Activated CD8-positive, alpha-beta T cell treated with anti-CD3 and anti-CD28 coated beads for 36 hours (primary cell): ENCODE measurements around the gene SORL1. TPM values are rescaled to one million over a fixed set of nuclear protein-coding genes. Genes with fewer than 3 reads are reported as not detected.

ENCODE experiments used
- ATAC-seq: fragments of 200-7000 bp; cut with Tn5 transposase; one replicate; pipeline ENCODE4 v1.10.0; 2021; ENCODE audit warnings: mild to moderate bottlenecking, moderate library complexity
- CTCF ChIA-PET: fragments of 350-600 bp; sonication (Branson Sonifier 250); formaldehyde crosslinking; loops from one replicate; lab custom pipeline; 2021; ENCODE audit warnings: antibody characterized with exemption; lab: Charles Lee
- POLR2A ChIA-PET: fragments of 350-600 bp; sonication (Branson Sonifier 250); formaldehyde crosslinking; loops from one replicate; lab custom pipeline; 2021; ENCODE audit warnings: antibody characterized with exemption; lab: Charles Lee
- DNase-seq: peaks from one replicate; pipeline ENCODE4 v3.0.0-alpha.2; 2020
- H3K27ac Mint-ChIP-seq: one replicate; pipeline ENCODE4 v1.8.0; 2021; ENCODE audit warnings: mild to moderate bottlenecking, mixed read lengths
- H3K27me3 Mint-ChIP-seq: one replicate; pipeline ENCODE4 v1.8.0; 2021; ENCODE audit warnings: mixed read lengths
- H3K36me3 Mint-ChIP-seq: one replicate; pipeline ENCODE4 v1.8.0; 2021; ENCODE audit warnings: low read depth, mixed read lengths
- H3K4me1 Mint-ChIP-seq: one replicate; pipeline ENCODE4 v1.8.0; 2021; ENCODE audit warnings: low read depth, mixed read lengths
- H3K4me3 Mint-ChIP-seq: one replicate; pipeline ENCODE4 v1.8.0; 2021; ENCODE audit warnings: mild to moderate bottlenecking, moderate library complexity, mixed read lengths
- H3K9me3 Mint-ChIP-seq: one replicate; pipeline ENCODE4 v1.8.0; 2021; ENCODE audit warnings: mixed read lengths
- CTCF ChIP-seq: fragments of 200-600 bp; IDR thresholded peaks from one replicate; pipeline ENCODE4 v1.8.0; 2022; ENCODE audit warnings: antibody characterized with exemption, mild to moderate bottlenecking
- intact Hi-C: fragments of 100-400 bp; cut with micrococcal nuclease; formaldehyde crosslinking; loops from one replicate; pipeline ENCODE4 v1.10.0; 2022
- total RNA-seq, 2 experiments: library from RNA; stranded (reverse); gene quantifications; one replicate each; pipeline ENCODE4 v1.2.3, GENCODE V29; 2021

SORL1 gene
- total RNA-seq, 2 experiments from 2014 or later = 61.1 to 64.6 TPM

GRCh38 chr11:121587182-121587581 lies 135.1 kb downstream of the SORL1 start:
- TF ChIP-seq CTCF = no peak

DNA sequence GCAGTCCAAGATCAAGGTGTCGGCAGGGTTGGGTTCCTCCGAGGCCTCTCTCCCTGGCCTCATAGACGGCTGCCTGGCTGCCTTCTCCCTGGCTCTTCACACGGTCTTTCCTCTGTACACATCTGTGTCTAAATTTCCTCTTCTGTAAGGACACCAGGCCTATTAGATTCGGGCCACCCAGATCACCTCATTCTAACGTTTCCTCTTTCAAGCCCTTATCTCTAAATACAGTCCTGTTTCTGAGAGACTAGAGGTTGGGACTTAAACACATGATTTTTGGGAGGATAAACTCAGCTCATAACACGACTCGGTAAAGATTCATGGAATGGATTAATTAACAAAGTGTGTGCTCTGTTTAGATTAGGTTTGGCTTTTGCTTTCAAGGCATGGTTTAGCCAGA lies 136.6 kb downstream of the SORL1 start:
- Mint-ChIP-seq H3K27ac (peak overlapping the region; percentile 82), H3K27me3 (no peaks in the 10 kb centered on the region), H3K4me1 (peaks cover 29% of the 10 kb centered on the region), H3K36me3 (peaks cover 55% of the 10 kb centered on the region), H3K4me3 (no peak overlapping the region), H3K9me3 (no peaks in the 10 kb centered on the region)
- TF ChIP-seq CTCF = no peak
- POLR2A ChIA-PET = interaction anchor here (0.8 kb wide), 1 partner anchor 446 kb away, joined by 3 read pairs; no protein-coding TSS in a partner anchor
- ATAC-seq (no peak), DNase-seq (no peak)
- intact Hi-C loops = no loop called here
- CTCF ChIA-PET = interaction anchor here (1.0 to 4.5 kb wide), 3 partner anchors 10 to 269 kb away, joined by 3 to 24 read pairs (median 9); no protein-coding TSS in a partner anchor

More at GRCh38 chr11:121587182-121587581, 135.1 kb downstream of the SORL1 start:
- Mint-ChIP-seq H3K27me3 (no peaks in the 10 kb centered on the region), H3K4me3 (no peak overlapping the region), H3K9me3 (no peaks in the 10 kb centered on the region), H3K27ac (peak overlapping the region; percentile 24), H3K36me3 (peaks cover 50% of the 10 kb centered on the region), H3K4me1 (peaks cover 38% of the 10 kb centered on the region)
- ChIA-PET CTCF (no interaction called here), POLR2A (no interaction called here)
- ATAC-seq = no peak
- no peak for DNase-seq
- intact Hi-C loops = no loop called here

DNA sequence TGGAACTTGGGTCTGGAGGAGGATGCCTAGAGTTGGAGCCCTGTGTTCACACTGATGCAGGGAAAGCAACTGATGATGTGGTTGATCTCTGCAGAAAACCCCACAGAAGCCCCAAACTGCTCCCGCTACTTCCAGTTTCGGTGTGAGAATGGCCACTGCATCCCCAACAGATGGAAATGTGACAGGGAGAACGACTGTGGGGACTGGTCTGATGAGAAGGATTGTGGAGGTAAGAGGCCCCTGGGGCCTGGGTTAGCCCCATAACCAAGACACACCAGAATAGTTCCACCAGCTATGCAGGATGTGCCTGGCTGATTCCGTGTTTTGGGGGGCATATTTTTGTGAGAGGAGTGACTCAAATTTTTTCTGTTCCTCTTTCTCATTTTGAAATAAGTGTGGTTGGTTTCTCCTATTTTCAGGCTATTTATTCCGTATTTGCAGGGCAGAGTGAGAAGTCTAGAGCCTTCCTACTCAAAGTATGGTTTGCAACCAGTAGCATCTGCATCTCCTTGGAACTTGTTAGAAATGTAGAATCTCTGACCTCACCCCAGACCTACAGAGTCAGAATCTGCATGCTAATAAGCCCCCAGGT lies 137.9 kb downstream of the SORL1 start:
- Mint-ChIP-seq H3K4me1 (peaks cover 25% of the 10 kb centered on the region), H3K4me3 (no peak overlapping the region), H3K36me3 (peaks cover 49% of the 10 kb centered on the region), H3K27me3 (no peaks in the 10 kb centered on the region), H3K27ac (peak overlapping the region; percentile 82), H3K9me3 (no peaks in the 10 kb centered on the region)
- peak; percentile 27 for DNase-seq
- peak; percentile 66 for ATAC-seq
- POLR2A ChIA-PET = no interaction called here
- intact Hi-C loops = loop anchor here (1.0 to 5.0 kb wide), 2 partner anchors 122 to 138 kb away; partner anchors contain the start of genes SORL1 and SORL1-AS1
- no peak for TF ChIP-seq CTCF
- CTCF ChIA-PET = interaction anchor here (1.3 to 4.5 kb wide), 13 partner anchors 12 to 339 kb away, joined by 3 to 24 read pairs (median 8); partner anchors contain the start of genes SORL1 and SORL1-AS1

- no peaks in the 10 kb centered on the region for H3K9me3 Mint-ChIP-seq
- ATAC-seq (peak; percentile 37), DNase-seq (no peak)
- H3K27ac Mint-ChIP-seq = peak overlapping the region; percentile 82
- TF ChIP-seq CTCF = no peak
- H3K4me1 Mint-ChIP-seq = peaks cover 25% of the 10 kb centered on the region
- H3K4me3 Mint-ChIP-seq = no peak overlapping the region
- peaks cover 51% of the 10 kb centered on the region for H3K36me3 Mint-ChIP-seq
- ChIA-PET POLR2A (interaction anchor here (0.9 kb wide), 1 partner anchor 189 kb away, joined by 3 read pairs; no protein-coding TSS in a partner anchor), CTCF (interaction anchor here (0.7 to 4.5 kb wide), 33 partner anchors 9 to 913 kb away, joined by 3 to 24 read pairs (median 4); partner anchors contain the start of genes SC5D, SORL1 and SORL1-AS1)
- H3K27me3 Mint-ChIP-seq = no peaks in the 10 kb centered on the region
- intact Hi-C loops = loop anchor here (1.0 to 5.0 kb wide), 4 partner anchors 123 to 342 kb away; partner anchors contain the start of genes SORL1 and SORL1-AS1
Measured at GRCh38 chr11:121590772-121591404, 138.8 kb downstream of the SORL1 start.
